HepG2 (cell line): ENCODE measurements around the gene THOP1. TPM values are rescaled to one million over a fixed set of nuclear protein-coding genes. Genes with fewer than 3 reads are reported as not detected.

ENCODE experiments used
- EEA1 ChIP-seq: sonication (generic); formaldehyde crosslinking; IDR thresholded peaks from 2 replicates; pipeline ENCODE4 v1.5.1; 2020; ENCODE audit warnings: mild to moderate bottlenecking, missing genetic modification reagents, borderline replicate concordance
- FOXO4 ChIP-seq: sonication (generic); formaldehyde crosslinking; conservative IDR thresholded peaks from 2 replicates; pipeline ENCODE4 v1.8.1; 2023; ENCODE audit warnings: missing genetic modification reagents
- GFI1 ChIP-seq: sonication (generic); formaldehyde crosslinking; IDR thresholded peaks from 2 replicates; pipeline ENCODE4 v1.5.0; 2020; ENCODE audit warnings: missing genetic modification reagents, mild to moderate bottlenecking, borderline replicate concordance
- GRHL1 ChIP-seq: sonication (generic); formaldehyde crosslinking; conservative IDR thresholded peaks from 2 replicates; pipeline ENCODE4 v1.8.0; 2022; ENCODE audit warnings: missing genetic modification reagents
- HMGXB3 ChIP-seq: sonication (generic); formaldehyde crosslinking; IDR thresholded peaks from 2 replicates; pipeline ENCODE4 v1.4.0; 2020; ENCODE audit warnings: missing genetic modification reagents, borderline replicate concordance
- ISL2 ChIP-seq: sonication (generic); formaldehyde crosslinking; IDR thresholded peaks from 2 replicates; pipeline ENCODE4 v1.5.0; 2020; ENCODE audit warnings: missing genetic modification reagents
- NR0B2 ChIP-seq: sonication (generic); formaldehyde crosslinking; IDR thresholded peaks from 2 replicates; pipeline ENCODE4 v1.4.0; 2020; ENCODE audit warnings: mild to moderate bottlenecking, missing genetic modification reagents
- POLR2G ChIP-seq: fragments of 200-400 bp; formaldehyde crosslinking; IDR thresholded peaks from 2 replicates; pipeline ENCODE4 v1.6.1; 2018; ENCODE audit warnings: mild to moderate bottlenecking, low read depth, low read length, moderate library complexity
- PRDM15 ChIP-seq: sonication (generic); formaldehyde crosslinking; IDR thresholded peaks from 2 replicates; pipeline ENCODE4 v1.4.0; 2020; ENCODE audit warnings: missing genetic modification reagents
- ZBTB34 ChIP-seq: sonication (generic); formaldehyde crosslinking; IDR thresholded peaks from 2 replicates; pipeline ENCODE4 v1.8.0; 2022; ENCODE audit warnings: mild to moderate bottlenecking, missing genetic modification reagents
- ZNF343 ChIP-seq: sonication (generic); formaldehyde crosslinking; IDR thresholded peaks from 2 replicates; pipeline ENCODE4 v1.4.0; 2020; ENCODE audit warnings: mild to moderate bottlenecking, missing genetic modification reagents
- ZNF570 ChIP-seq: sonication (generic); formaldehyde crosslinking; IDR thresholded peaks from 2 replicates; pipeline ENCODE4 v1.4.0; 2020; ENCODE audit warnings: mild to moderate bottlenecking, missing genetic modification reagents, borderline replicate concordance
- ZNF773 ChIP-seq: sonication (generic); formaldehyde crosslinking; IDR thresholded peaks from 2 replicates; pipeline ENCODE4 v1.4.0; 2020; ENCODE audit warnings: missing genetic modification reagents, borderline replicate concordance
- polyA plus RNA-seq, 8 experiments: library from polyadenylated mRNA; depleted of rRNA in 3 of 8; stranded (reverse) in 7 of 8; unstranded in 1 of 8; fragments of >200 nt; fragmentation: Illumina TruSeq in 4 of 8; extraction: Trizol in 4 of 8; gene quantifications; 2 replicates each; pipeline versions ENCODE4 v1.2.1 to v1.2.3, GENCODE V29; 2011 to 2016; ENCODE audit warnings: low read depth in 4 of 8, missing spikeins in 1 of 8, mixed read lengths in 1 of 8; ENCODE audit not compliant: insufficient read depth in 1 of 8
- total RNA-seq, 5 experiments: library from RNA; depleted of rRNA; stranded (reverse); fragments of >200 nt; fragmentation: Illumina TruSeq; extraction: Trizol; gene quantifications; 2 replicates each; pipeline ENCODE4 v1.2.3, GENCODE V29; 2016; ENCODE audit warnings: low read depth in 1 of 5

Gene THOP1
- total and polyA plus RNA-seq, 2 of the 13 experiments (the other 11 are each of a cell fraction or from before 2014, with no cell fraction given) = 74.4 to 116 TPM

- peak; percentile 98 for TF ChIP-seq HMGXB3
- TF ChIP-seq FOXO4 (CRISPR knock-in tag) = no peak
- TF ChIP-seq ZNF773 (CRISPR knock-in tag) = no peak
- peak; percentile 69 for TF ChIP-seq POLR2G
- TF ChIP-seq ZNF570 (CRISPR knock-in tag) = no peak
- TF ChIP-seq NR0B2 (CRISPR knock-in tag) = peak; percentile 84
- no peak for TF ChIP-seq PRDM15 (CRISPR knock-in tag)
- no peak for TF ChIP-seq GFI1 (CRISPR knock-in tag)
- no peak for TF ChIP-seq GRHL1 (CRISPR knock-in tag)
- peak; percentile 93 for TF ChIP-seq ZNF343 (CRISPR knock-in tag)
- no peak for TF ChIP-seq ZBTB34 (CRISPR knock-in tag)
- peak; percentile 81 for TF ChIP-seq ISL2
- TF ChIP-seq EEA1 (CRISPR knock-in tag) = no peak
Observed at GRCh38 chr19:2840794-2841791, 55.8 kb downstream of the THOP1 start, which contains the start of gene ZNF555 (continued).
